ENCODE data around the gene ITGA11.
A peak's percentile ranks its signal among the peaks of the same experiment; 100 is the strongest.

Gene ITGA11

DNA sequence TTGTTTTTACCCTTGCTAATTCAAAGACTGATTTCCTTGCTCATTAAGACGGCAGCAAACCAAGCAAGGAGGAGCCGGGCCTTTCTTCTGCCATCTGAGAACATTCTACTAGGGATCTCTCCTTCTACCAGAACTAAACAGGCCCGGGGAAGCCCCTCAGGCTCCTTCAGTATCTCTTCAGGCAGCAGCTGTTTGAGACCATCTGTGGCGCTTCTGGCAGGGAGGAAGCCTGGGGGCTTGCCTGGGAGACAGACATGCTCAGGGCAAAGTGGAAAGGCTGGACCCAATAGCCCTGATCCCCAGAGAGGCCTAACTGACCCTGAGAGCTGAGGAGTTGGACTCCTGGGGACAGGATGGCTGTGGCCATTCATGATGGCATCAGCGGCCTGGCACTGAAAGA lies 86.5 kb downstream of the ITGA11 start:
- no peak for DNase-seq

DNA sequence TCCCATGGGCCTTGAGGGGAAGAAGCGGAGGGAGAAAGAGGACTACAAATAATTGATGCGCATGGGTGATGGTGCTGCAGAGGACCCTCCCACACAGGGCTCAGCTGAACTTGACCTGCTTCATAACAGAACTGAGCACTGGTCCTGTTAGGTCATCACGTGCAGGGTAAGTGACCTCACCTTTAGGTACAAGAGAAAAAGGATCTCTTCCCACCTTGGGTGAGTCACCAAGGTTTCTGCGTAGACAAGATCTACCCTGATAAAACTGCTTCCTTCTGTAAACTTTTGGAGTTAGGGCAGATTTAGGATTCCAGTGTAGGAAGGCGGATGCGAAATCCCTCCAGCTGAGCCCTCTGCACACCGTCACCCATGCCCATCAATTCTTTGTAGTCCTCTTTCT lies 87.4 kb downstream of the ITGA11 start:
- no peak for DNase-seq

DNA sequence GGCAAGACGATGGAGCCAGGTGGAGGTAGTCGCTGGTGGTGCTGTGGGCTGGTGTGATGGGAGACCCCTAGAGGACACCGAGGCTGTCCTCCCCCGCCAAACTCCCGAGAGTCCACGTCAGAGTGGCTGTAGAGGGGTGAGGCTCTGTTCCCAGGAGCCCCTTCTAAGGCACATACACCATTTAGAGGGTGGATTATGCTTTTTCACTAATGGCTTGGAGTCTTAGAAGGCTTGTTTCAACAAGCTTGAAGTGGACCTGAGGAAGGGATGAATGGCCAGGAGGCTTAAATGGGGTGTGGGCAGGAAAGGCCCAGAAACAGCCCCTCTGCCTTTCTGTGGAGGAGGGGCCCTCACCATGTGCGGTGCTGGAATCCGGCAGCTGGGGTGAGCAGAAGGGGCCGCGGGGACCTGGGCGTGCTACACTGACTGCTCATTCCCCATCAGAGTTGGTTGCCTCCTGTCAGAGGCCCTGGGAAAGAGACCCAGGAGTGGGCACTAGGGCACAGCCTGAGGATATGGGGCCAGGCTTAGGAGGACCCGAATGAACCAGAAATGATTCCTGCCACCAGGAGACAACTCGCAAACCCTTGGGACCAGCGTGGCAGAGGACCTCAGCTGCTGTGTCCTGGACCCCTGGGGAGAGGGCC lies 88.3 kb downstream of the ITGA11 start:
- no peak for DNase-seq

DNA sequence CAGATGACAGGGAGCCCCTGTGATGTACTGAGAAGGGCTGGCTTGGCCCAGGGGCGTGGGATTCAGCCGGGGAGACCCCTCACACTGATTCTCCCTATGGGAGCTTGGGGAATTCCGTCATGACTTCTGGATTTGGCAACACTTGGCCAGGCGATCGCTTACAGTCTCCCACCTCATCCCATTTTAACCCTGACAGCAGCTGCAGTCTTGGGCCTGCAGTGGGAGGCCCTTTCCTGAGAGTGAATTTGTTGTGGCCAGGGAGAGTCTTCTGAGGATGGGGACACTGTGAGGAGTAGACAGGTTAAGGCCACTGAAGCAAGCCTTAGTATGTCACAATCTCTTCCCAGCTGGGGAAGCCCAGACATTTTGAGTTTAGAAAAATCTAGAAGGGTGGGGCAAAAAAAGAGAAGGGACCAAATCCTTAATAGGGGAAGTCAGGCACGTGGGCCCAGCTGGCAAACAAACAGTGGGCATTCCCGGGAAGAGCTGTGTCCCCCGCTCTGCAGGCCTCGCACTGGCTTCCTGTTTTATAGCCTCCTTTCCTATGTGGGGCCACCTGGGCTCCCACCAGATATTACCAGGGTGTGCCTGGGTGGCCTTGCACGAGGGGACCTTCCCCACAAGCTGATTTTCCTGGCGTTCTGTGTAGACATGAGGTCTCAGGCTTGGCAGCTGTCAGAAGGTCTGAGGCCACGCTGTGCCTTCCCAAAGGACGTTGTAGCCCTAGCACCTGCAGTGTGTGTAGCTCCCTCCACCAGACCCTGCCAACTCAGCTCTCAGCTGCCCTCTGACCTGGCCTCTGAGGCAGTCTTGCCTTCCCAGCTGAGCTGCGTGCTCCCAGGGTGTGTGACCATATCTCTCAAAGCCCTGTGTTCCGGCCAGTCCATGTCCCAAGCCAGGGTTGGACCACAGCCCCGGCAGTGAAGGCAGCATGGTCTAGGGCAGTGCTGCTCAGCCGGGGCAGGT lies 89.9 kb downstream of the ITGA11 start:
- DNase-seq = no peak

DNA sequence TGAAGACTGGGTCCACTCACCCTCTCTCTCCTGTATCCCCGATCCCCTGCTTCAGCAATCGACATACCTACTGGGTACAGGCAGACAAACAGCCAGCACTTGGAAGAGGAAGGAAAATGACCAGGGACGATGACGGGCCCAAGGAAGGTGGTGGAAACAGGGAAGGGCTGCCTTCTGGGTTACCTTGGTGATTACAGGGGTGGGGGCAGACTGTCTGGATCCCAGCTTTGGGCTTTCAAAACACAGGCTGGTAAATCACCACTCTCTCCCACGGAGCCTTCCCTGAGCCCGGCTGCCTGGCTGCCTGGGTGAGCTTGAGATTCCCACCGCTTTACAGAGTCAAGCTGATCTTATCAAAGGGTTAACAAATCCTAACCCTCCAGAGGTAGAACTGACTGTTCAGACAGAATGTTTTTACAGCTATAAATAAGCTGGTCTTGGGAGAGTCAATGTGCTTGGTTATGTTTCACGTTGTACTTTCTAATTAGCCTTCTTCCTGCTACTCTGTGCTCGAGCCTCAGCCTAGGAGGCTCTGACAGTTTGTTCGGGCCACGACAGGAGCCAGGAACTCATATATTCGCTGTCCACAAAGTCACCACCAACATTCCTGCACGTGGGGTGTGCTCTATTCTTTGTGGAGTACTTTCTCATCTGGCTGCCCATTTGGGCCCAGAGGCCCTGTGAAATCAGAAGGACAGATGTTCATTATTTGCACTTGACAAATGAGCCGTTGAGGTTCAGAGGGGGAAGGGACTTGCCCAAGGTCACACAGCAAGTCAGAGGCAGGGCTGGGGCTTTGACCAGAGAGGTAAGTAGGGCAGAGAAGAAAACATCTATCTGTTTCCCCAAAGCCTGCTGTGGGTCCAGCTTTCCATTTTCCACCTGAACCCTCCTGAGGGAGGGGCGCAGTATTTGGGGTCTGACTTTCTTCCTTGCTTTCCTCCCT lies 91.0 kb downstream of the ITGA11 start:
- DNase-seq = no peak

DNA sequence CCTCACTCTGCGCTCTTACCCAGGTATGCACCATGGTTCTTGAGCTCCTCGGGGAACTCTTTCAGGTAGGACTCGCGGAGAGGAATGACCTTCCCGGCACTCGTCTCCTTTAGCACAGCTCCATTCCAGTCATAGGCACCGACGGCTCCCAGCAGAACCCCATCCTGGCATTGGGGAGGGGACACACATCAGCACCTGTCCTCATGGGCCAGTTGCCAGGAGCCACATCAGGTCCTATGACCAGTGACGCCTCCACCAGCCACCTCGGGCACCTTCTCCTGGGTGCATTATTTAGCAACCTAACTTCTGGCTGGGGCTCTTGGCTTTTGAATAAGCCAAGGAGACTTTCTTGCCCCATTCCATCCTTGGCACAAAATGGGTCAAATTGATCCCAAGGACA lies 92.5 kb downstream of the ITGA11 start:
- no peak for DNase-seq

DNA sequence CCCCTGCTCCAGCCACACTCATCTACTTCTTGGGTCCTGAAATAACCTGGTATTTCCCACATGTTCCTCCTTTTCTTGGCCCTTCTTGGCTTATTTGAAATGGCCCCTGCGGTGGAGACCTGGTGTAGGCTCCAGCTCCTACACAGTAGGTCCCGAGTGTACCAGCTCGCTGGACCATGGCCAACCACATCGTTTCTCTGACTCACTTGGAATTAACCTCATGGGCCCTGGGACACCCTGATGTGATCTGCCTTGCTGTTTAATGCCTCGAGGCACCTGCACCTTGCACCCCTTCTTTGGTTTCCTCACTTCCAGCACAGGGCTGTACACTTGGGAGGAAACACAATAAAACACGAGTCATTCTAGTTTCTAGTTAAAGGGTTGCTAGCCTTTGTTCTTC lies 94.1 kb downstream of the ITGA11 start:
- no peak for DNase-seq

DNA sequence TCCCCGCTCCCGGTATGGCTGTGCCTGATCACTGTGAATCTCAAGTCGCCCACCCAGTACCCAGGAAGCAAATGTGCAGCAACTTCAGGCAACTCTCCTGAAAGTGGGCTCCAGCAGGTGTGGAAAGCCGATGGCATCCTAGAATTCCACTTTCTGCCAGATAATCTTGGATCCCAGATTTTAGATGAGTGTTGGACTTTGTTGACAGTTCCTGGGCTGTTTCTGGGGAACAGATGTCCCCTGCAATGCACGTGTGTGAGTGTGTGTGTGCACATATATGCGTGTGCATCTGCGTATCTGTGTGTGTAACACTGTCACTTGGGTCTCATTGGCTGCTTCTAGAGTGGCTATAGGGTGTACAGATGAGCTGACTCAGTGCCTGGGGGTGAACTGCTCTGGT lies 95.4 kb downstream of the ITGA11 start:
- DNase-seq = no peak

DNA sequence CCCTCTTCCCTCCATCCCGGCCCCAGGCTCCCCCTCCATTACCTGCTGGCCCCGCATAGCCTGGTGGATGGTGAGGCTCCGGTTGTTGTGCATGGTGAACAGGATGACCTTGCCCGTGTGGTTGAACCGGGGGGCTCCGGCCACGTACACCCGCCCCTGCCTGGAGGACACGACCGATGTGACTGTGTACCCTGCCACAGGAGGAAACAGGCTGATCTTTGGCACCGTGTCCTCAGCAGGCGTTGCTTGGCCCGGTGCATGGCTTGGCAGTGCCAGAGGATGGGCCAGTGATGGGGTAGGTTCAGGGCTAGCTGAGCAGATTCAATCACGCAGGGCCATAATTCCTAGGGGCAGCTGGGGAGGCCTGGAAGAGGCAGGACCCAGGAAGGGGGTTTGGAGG lies 96.3 kb downstream of the ITGA11 start:
- DNase-seq = no peak

DNA sequence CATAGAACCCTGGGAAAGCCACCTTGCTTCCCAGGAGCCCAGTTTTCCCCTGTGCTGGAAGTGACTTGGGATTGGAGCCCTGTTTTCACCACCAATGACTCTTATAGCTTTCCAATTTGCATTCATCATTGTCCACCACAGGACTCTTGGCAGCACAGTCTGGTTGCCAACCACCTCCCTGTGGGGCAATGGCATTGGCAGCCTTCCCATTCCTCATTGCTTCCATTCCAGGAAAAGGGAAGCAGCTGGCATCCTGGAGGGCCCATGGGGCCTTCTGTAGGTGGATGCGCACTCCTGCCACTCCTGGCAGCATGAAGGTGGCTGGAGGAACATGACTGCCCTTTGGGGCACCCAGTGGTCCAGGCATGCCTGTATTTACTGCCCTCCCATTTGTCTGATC lies 96.7 kb downstream of the ITGA11 start:
- no peak for DNase-seq

DNA sequence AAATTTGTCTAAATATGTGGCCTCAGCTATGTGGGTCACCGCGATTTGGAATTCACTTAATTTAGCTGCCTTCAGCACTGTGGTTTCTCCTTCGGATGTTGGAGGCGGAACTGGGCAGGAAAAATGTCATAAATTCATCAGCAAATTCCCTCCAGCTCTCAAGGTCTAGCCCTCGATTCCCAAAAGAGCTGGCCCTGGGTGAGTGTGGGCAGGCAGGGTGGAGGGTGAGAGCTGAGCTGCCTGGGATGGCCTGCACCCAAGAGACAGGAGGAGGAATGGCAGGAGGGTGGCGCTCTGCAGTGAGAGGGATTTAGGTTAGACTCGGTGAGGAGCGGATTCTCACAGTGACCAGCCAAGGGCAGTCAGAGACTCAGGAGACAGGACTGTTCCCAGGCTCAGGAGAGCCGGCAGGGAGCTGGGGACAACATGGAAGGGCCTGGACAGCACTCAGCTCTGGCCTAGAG lies 97.3 kb downstream of the ITGA11 start:
- no peak for DNase-seq

DNA sequence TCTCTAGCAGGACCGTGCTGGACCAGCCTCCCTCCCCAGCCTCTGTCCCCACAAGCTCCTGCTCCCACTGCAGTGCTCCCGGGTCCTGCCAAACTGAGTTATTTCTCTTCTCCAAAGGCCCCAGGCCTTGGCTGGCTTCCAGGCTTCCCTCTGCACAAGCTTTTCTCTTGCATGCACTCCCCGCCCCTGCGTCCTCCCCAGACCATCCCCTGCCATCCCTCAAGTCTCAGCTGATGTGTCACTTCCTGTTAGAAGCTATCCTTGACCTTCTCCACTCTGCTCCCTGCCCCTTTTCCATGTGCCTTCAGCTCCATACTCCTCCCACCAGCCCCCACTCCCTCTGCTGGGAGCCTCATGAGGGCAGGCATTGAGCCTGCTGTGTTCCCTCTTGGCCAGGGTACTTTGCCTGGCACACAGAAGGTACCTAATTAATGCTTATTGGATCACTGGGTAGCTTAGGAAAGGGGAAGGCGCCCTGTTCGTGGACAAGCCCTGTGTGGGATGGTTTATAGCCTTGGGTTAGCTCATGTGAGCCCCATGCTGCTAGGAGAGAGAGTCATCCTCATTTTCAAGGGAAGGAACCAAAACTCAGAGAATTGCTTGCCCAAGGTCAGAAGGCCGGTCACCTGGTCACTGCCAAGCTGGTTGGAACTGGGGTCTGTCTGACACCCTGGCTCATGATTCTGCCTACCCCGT lies 98.0 kb downstream of the ITGA11 start:
- no peak for DNase-seq

DNA sequence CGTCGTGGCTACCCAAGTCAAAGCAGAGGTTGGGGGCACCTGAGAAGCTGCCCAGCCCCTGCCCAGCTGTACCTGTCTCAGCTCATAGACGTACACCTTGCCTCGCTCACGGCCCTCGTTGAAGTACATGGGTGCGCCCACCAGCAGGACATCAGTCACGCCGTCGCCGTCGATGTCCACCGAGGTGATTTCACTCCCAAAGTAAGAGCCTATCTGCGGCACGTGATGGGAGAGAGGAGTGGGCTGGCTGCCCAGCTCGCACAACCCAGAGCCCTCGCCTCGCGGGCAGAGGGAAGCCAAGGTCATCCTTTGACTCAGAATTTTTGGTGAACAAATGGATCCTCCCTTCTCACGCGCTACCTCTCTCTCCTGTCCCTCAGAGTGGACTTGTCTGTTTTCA lies 99.7 kb downstream of the ITGA11 start:
- DNase-seq = no peak

DNA sequence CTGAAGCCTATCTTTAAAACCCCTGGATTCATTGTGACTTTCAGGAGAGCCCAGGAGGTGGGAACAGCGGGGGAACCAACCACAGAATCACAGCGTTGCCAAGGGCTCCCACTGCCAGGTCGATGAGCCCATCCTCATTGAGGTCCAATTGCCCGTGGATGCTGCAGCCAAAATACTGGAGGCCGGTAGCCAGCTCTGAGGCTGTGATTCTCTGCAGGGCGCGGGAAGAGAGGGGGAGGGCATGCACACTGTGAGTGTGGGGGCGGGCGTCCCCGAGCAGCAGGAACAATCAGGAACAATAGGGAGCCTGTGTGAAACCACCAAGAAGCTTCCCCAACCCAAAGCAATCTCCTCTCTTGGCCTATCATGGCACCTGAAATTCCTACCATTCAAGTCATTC lies 101.1 kb downstream of the ITGA11 start:
- DNase-seq = no peak

DNA sequence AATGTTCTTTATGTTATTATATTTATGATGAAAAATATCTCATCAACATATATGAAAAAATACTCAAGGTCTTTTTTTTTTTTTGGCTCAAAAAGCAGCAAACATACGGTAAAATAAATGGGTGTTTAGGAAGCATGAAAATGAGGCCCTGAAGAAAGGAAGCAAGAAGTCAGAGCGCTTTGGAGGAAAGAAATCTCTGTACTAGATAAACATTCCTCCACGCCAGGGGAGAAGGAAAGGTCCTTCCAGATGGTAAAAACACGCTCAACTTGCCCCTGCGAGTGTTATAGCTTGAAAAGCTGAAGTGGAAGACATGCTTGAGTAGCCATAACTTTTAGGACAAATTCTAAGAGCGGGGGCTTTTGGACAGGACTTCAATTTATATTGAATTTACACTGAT lies 101.5 kb downstream of the ITGA11 start:
- DNase-seq = no peak

DNA sequence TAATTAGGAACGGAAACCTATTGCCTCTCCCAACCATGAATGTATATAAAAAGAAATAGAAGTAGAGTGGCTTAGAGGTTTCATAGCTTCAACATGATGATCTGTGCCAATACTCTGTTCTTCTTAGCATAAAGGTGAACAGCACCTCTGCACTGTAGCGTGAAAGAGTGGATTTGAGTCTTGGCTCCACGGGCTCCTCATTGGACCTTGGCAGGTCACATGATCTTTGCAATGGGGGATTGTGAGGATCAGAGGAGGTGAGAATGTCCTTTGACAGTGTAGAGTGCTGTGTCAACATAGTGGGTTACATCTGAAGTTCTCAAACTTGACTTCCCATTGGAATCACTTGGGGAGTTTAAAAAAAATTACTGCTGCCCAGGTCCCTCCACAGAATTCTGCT lies 103.0 kb downstream of the ITGA11 start:
- DNase-seq = no peak

DNA sequence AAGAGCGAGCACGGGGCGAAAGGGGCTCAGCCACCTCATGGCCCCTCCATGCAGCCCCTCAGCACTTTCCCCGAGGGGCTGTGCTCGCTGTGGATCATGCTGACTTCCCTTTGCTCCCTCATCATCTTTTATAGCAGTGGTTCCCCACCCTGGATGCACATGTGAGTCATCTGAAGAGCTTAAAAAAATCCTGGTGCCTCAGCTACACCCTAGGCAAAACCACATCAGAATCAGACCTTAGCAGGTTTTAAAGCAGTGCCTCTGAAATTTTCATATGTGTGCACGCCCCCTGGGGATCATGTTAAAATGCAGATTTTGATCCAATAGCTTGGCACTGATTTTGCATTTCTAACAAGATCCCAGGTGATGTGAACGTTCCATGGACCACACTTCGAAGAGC lies 103.5 kb downstream of the ITGA11 start:
- peak; percentile 15 for DNase-seq

DNA sequence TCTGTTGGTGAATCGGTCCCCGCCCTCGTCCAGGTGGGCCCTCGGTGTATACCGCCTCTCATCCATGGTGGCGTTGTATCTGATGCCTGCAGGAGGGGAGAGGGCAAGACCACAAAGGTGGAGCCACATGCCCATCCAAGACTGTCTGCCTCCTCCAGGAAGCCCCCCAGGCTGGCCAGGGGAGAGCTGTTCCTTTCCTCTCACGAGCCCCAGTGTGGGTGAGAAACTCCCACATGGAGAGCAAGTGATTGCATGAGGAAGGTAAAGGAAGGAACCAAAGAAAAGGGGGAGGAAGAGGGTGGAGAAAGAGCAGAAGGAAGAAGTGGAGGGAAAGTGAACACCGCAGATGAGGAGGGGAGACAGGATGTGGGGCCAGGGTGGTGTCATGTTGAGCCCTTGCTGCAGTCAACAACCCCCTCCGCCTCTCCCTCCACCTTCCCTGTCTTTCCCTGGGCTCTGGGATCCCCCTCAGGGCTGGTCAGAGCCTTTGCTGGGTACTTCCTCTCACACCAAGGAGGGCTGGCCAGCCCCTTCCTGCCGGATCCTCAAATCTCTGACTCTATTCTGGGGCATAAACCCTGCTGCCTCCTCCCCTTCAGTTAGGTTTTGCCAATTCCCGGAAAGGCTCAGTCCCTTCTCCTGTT lies 105.1 kb downstream of the ITGA11 start:
- peak; percentile 3 for DNase-seq

DNA sequence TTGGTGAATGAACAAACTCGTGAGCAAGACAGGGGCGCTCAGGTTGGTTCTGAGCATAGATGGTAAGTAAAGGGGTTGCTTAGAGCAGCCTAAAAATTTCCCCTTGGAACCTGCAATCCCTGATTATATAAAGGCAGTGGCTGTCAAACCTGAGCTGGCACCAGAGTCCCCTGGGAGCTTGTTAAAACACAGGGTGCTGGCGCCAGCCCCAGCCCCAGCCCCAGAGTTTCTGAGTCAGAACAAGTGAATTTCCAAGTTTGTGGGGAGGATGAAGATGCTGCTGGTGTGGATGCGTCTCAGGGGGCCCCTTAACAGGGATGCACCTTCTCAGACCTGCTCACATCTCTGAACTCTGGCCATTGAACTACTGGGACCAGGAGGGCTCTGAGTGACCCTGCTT lies 106.2 kb downstream of the ITGA11 start:
- DNase-seq = no peak

DNA sequence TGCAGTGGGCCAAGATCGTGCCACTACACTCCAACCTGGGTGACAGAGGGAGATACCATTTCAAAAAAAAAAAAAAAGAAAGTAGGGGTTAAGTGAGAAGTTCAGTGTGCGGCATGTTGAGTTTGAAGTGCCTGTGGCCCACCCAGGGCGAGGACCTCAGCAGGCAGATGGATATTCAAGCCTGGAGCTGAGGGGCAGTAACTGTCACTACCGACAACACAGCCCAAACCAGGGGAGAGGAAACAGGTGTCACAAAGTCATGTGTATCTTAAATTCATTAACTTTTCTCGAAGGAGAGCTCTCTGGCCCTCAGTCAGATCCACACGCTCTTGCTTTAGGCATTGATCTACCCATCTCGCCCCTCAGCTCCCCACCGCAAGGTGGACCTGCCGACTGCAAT lies 109.2 kb downstream of the ITGA11 start:
- DNase-seq = no peak

DNA sequence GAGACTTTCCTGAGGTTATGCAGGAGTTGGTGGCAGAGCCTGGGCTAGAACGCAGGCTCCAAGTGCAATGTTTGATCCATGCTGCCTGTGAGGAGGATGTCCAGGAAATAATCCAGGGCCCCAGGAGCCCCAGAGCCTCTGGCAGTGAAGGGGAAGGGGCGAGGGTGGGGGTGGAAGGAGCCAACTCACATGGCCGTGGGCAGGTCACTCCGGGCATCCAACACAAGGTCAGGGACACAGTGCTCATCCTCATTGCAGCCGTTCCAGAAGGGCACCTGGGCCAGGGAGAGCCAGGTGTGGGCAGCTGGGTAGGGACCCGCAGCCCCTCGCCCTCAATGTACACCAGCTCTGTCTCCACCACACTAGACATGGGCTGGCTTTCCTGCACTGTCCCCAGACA lies 110.7 kb downstream of the ITGA11 start:
- no peak for DNase-seq

DNA sequence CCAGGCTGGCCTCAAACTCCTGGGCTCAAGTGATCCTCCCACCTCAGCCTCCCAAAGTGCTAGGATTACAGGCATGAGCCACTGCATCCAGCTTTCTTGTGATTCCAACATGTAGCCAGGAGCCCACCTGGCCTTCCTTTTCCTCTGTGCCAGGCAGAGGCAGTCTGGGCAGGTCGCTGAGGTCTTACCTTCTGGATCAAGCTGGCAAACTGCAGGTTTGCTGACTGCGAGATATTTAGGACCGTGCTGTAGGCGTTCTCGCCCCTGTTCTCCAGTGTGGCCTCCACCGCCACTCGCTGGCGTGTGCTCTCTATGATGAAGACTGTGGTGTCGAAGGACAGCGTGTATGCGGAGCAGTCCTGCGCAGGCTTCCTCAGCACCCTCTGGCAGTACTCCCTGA lies 112.0 kb downstream of the ITGA11 start:
- no peak for DNase-seq

Data from CD4-positive, alpha-beta T cell treated with Interleukin-6 for 4 hours (primary cell).